ENCODE data around the gene RAB34.

Gene RAB34

DNA sequence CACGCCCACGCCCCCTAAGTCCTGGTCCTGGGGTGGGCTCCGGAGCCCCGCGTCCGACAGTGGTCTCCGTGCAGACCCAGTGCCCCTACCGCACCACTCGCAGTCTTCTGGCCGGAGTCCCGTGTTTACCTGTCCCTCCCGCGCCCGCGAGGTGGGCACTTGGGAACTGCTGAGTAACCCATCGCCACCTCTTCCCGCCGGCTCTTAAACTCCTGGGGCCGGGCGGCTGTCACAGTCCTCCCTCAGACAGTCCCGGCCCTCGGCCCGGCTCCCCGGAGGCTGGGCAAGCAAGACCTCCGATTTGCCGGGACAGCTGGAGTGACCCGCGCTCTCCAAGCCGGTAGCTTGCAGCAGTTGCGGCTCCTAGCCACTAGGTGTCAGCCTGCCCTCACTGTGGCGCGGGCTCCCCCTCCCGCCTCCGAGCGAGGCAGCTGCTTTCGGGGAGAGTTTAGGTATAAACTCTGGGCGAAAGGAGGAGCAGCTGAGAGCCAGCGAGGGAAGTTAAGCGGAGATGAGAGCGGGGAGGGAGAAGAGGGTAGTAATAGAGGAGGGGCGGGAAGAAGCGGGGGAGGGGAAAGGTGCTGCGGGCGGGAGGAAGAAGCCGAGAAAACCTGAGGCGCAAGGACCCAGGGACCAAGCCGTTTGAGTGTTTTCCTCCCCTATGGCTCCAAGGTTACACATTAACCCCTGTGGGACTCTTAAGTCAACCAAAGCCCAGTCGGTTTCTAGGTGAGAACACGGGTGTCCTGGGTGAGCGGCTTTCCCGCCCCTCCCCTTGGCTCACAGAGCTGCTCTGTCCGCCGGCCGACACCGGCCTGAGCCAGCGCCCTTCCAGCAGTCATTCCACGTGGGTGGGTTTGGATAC is 9.2 kb upstream of the RAB34 start (continued):
- TF ChIP-seq, protein P1, sequence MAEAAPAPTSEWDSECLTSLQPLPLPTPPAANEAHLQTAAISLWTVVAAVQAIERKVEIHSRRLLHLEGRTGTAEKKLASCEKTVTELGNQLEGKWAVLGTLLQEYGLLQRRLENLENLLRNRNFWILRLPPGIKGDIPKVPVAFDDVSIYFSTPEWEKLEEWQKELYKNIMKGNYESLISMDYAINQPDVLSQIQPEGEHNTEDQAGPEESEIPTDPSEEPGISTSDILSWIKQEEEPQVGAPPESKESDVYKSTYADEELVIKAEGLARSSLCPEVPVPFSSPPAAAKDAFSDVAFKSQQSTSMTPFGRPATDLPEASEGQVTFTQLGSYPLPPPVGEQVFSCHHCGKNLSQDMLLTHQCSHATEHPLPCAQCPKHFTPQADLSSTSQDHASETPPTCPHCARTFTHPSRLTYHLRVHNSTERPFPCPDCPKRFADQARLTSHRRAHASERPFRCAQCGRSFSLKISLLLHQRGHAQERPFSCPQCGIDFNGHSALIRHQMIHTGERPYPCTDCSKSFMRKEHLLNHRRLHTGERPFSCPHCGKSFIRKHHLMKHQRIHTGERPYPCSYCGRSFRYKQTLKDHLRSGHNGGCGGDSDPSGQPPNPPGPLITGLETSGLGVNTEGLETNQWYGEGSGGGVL (tag by site-specific recombination; IDR thresholded peaks at IDR 0.05), result peak; percentile 97
- no peak for TF ChIP-seq ZNF664 (tag by site-specific recombination; IDR thresholded peaks at IDR 0.05)
- no peak for TF ChIP-seq ZNF133 (tag by site-specific recombination; IDR thresholded peaks at IDR 0.05)
- no peak for TF ChIP-seq ZNF558 (tag by site-specific recombination; IDR thresholded peaks at IDR 0.05)
- no peak for TF ChIP-seq ZNF404 (tag by site-specific recombination; IDR thresholded peaks at IDR 0.05)
- no peak for TF ChIP-seq HOXC10 (CRISPR knock-in tag; IDR thresholded peaks at IDR 0.05)
- TF ChIP-seq, protein P2, sequence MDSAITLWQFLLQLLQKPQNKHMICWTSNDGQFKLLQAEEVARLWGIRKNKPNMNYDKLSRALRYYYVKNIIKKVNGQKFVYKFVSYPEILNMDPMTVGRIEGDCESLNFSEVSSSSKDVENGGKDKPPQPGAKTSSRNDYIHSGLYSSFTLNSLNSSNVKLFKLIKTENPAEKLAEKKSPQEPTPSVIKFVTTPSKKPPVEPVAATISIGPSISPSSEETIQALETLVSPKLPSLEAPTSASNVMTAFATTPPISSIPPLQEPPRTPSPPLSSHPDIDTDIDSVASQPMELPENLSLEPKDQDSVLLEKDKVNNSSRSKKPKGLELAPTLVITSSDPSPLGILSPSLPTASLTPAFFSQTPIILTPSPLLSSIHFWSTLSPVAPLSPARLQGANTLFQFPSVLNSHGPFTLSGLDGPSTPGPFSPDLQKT (IDR thresholded peaks at IDR 0.05; ENCODE audit: borderline replicate concordance, low read depth, low read length), result no peak
- no peak for TF ChIP-seq ZNF792 (tag by site-specific recombination; IDR thresholded peaks at IDR 0.05)
- TF ChIP-seq ZNF394 (tag by site-specific recombination; IDR thresholded peaks at IDR 0.05; ENCODE audit: borderline replicate concordance), result peak; percentile 100
- TF ChIP-seq YY2 (tag by site-specific recombination; IDR thresholded peaks at IDR 0.05), result no peak
- TF ChIP-seq GLIS2 (tag by site-specific recombination; IDR thresholded peaks at IDR 0.05), result peak; percentile 92
- TF ChIP-seq ZNF777 (tag by site-specific recombination; IDR thresholded peaks at IDR 0.05; ENCODE audit: borderline replicate concordance), result no peak
- TF ChIP-seq ZNF248 (tag by site-specific recombination; IDR thresholded peaks at IDR 0.05), result no peak
- peak; percentile 82 for TF ChIP-seq KLF16 (tag by site-specific recombination; IDR thresholded peaks at IDR 0.05)
- no peak; the same call in 1 of the 2 replicates for TF ChIP-seq ZXDB (tag by site-specific recombination; IDR thresholded peaks at IDR 0.05)
- no peak for TF ChIP-seq ZNF48 (tag by site-specific recombination; IDR thresholded peaks at IDR 0.05)
- 0 out of 2 replicates have a peak, but pooled peaks have one; percentile 42 for TF ChIP-seq TRIM28 (IDR thresholded peaks at IDR 0.05; ENCODE audit: borderline replicate concordance, low read length)
- TF ChIP-seq ZNF600 (tag by site-specific recombination; IDR thresholded peaks at IDR 0.05), result peak; percentile 74
- peak; percentile 61; the same call in 1 of the 2 replicates for TF ChIP-seq ZNF10 (tag by site-specific recombination; IDR thresholded peaks at IDR 0.05)
- TF ChIP-seq ZNF16 (tag by site-specific recombination; IDR thresholded peaks at IDR 0.05; ENCODE audit: low read depth), result no peak
- peak; percentile 84 for TF ChIP-seq MZF1 (tag by site-specific recombination; IDR thresholded peaks at IDR 0.05; ENCODE audit: borderline replicate concordance)
- TF ChIP-seq, protein P3, sequence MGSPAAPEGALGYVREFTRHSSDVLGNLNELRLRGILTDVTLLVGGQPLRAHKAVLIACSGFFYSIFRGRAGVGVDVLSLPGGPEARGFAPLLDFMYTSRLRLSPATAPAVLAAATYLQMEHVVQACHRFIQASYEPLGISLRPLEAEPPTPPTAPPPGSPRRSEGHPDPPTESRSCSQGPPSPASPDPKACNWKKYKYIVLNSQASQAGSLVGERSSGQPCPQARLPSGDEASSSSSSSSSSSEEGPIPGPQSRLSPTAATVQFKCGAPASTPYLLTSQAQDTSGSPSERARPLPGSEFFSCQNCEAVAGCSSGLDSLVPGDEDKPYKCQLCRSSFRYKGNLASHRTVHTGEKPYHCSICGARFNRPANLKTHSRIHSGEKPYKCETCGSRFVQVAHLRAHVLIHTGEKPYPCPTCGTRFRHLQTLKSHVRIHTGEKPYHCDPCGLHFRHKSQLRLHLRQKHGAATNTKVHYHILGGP (tag by site-specific recombination; IDR thresholded peaks at IDR 0.05), result no peak
- TF ChIP-seq, protein P4, sequence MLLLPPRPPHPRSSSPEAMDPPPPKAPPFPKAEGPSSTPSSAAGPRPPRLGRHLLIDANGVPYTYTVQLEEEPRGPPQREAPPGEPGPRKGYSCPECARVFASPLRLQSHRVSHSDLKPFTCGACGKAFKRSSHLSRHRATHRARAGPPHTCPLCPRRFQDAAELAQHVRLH (tag by site-specific recombination; IDR thresholded peaks at IDR 0.05), result peak; percentile 88
- TF ChIP-seq, protein P5, sequence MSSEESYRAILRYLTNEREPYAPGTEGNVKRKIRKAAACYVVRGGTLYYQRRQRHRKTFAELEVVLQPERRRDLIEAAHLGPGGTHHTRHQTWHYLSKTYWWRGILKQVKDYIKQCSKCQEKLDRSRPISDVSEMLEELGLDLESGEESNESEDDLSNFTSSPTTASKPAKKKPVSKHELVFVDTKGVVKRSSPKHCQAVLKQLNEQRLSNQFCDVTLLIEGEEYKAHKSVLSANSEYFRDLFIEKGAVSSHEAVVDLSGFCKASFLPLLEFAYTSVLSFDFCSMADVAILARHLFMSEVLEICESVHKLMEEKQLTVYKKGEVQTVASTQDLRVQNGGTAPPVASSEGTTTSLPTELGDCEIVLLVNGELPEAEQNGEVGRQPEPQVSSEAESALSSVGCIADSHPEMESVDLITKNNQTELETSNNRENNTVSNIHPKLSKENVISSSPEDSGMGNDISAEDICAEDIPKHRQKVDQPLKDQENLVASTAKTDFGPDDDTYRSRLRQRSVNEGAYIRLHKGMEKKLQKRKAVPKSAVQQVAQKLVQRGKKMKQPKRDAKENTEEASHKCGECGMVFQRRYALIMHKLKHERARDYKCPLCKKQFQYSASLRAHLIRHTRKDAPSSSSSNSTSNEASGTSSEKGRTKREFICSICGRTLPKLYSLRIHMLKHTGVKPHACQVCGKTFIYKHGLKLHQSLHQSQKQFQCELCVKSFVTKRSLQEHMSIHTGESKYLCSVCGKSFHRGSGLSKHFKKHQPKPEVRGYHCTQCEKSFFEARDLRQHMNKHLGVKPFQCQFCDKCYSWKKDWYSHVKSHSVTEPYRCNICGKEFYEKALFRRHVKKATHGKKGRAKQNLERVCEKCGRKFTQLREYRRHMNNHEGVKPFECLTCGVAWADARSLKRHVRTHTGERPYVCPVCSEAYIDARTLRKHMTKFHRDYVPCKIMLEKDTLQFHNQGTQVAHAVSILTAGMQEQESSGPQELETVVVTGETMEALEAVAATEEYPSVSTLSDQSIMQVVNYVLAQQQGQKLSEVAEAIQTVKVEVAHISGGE (tag by site-specific recombination; conservative IDR thresholded peaks at IDR 0.05; ENCODE audit: low read depth), result peak; percentile 48; the same call in 1 of the 2 replicates
- no peak for TF ChIP-seq ZNF544 (tag by site-specific recombination; IDR thresholded peaks at IDR 0.05)
- TF ChIP-seq ZNF184 (tag by site-specific recombination; IDR thresholded peaks at IDR 0.05), result no peak
- TF ChIP-seq PRDM1 (tag by site-specific recombination; IDR thresholded peaks at IDR 0.05), result peak; percentile 98
- peak; percentile 87 for TF ChIP-seq ZNF423 (tag by site-specific recombination; IDR thresholded peaks at IDR 0.05)
- TF ChIP-seq ZNF37A (tag by site-specific recombination; IDR thresholded peaks at IDR 0.05), result no peak
- peak; percentile 93 for TF ChIP-seq BCL11B (tag by site-specific recombination; IDR thresholded peaks at IDR 0.05; ENCODE audit: low read depth)
- TF ChIP-seq ZBTB48 (tag by site-specific recombination; IDR thresholded peaks at IDR 0.05), result peak; percentile 37
- no peak for TF ChIP-seq ZNF776 (tag by site-specific recombination; IDR thresholded peaks at IDR 0.05; ENCODE audit: borderline replicate concordance)
- no peak for TF ChIP-seq ZNF571 (tag by site-specific recombination; IDR thresholded peaks at IDR 0.05)
- no peak for TF ChIP-seq ZNF140 (tag by site-specific recombination; IDR thresholded peaks at IDR 0.05)

Measured in HEK293 (cell line).